ENCODE data around the gene C3orf18.

DNA sequence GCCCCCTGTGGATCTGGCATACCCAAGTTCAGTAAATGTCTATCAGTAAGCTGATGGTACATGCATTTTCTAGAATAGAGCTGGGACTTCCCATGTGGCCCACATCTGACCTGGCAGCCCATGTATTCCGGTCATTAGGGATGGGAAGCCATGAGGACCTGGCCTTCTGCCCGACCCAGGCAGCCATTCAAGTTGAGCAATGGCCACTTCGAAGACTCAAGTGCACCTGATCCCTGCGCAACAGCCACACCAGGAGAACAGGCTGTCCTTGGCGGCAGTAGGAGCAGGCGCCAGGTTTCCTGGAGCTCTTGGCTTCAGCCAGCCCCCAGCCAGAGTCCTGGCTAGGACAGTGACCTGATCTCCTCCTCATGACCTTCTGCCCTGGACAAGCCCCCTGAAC is 16.4 kb upstream of the C3orf18 start:
- TF ChIP-seq, protein P1, sequence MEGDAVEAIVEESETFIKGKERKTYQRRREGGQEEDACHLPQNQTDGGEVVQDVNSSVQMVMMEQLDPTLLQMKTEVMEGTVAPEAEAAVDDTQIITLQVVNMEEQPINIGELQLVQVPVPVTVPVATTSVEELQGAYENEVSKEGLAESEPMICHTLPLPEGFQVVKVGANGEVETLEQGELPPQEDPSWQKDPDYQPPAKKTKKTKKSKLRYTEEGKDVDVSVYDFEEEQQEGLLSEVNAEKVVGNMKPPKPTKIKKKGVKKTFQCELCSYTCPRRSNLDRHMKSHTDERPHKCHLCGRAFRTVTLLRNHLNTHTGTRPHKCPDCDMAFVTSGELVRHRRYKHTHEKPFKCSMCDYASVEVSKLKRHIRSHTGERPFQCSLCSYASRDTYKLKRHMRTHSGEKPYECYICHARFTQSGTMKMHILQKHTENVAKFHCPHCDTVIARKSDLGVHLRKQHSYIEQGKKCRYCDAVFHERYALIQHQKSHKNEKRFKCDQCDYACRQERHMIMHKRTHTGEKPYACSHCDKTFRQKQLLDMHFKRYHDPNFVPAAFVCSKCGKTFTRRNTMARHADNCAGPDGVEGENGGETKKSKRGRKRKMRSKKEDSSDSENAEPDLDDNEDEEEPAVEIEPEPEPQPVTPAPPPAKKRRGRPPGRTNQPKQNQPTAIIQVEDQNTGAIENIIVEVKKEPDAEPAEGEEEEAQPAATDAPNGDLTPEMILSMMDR (IDR thresholded peaks at IDR 0.05): no peak
- TF ChIP-seq EP300 (IDR thresholded peaks at IDR 0.05; ENCODE audit: low read depth) (no peak), POLR2A (IDR thresholded peaks at IDR 0.05) (no peak)

Measured in transverse colon (tissue), 3 donors.